Measurements from ENCODE around the gene WBP1L. TPM values are rescaled to one million over a fixed set of nuclear protein-coding genes. Genes with fewer than 3 reads are reported as not detected.
"Not testable (repeated sequence)": the region's sequence is repeated elsewhere in the genome, so short reads cannot be mapped to it uniquely, and the experiment has no call there.

The WBP1L gene
- polyA plus RNA-seq, 1 donor, result 44.8 TPM

DNA sequence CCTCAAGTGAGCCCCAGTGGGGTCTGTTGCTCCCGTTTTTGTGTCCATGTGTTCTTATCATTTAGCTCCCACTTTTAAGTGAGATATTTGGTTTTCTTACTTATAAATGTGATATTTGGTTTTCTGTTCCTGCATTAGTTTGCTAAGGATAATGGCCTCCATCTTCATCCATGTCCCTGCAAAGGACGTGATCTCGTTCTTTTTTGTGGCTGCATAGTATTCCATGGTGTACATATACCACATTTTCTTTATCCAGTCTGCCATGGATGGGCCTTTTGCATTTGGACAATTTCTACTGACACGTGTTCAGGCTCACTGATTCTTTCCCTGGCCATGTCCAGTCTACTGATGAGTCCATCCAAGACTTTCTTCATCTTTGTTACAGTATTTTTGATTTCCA is 19.8 kb upstream of the WBP1L start:
- DNase-seq, result no peak

DNA sequence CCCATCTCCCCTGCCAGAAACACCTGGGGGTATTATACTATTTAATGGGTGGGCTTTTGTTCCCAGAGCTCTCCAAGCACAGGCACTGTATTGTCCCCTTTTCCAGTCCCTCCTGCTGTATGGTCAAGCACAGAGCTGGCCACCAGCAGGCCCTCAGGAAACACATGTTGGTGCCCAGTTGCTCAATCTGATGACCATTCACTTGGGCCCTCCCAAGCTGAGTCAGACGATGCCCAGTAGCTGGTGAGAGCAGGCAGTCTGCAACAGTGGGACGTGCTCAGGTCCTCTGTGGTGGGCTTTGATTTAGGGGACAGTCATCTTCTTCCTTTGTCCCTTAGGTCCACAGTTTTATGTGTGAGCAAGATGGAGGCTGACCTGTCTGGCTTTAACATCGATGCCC is 17.5 kb upstream of the WBP1L start:
- DNase-seq, result no peak

DNA sequence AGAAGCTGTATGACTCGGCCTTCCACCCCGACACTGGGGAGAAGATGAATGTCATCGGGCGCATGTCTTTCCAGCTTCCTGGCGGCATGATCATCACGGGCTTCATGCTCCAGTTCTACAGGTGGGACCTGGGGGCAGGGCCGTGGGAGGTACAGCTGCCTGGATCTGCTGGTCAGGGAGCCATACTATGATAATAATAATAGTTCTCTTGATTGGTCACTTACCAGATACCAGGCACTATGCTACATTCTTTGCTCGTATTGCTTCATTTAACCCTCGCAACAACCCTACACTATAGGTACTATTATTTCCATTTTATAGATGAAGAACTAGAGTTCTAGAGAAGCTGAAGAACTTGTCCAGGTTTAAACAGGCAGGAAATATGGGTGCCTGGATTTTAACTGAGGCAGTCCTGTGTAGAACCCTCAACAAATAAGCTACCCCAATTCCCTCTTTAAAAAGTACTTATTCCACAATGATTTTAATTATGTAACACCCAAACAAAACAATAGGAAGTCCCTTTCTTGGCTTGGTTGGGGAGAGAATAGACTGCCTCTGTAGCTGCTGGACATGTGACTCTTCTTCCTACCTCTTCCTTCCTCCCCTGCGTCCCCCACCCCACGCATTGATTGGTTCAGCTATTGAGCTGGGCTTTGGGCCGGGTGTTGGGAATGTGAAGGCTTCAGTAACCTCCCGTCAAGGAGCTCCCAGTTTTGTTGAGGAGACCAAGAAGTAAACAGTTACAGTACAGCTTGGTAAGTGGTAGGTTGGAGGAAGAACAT is 16.5 kb upstream of the WBP1L start:
- DNase-seq, result no peak

DNA sequence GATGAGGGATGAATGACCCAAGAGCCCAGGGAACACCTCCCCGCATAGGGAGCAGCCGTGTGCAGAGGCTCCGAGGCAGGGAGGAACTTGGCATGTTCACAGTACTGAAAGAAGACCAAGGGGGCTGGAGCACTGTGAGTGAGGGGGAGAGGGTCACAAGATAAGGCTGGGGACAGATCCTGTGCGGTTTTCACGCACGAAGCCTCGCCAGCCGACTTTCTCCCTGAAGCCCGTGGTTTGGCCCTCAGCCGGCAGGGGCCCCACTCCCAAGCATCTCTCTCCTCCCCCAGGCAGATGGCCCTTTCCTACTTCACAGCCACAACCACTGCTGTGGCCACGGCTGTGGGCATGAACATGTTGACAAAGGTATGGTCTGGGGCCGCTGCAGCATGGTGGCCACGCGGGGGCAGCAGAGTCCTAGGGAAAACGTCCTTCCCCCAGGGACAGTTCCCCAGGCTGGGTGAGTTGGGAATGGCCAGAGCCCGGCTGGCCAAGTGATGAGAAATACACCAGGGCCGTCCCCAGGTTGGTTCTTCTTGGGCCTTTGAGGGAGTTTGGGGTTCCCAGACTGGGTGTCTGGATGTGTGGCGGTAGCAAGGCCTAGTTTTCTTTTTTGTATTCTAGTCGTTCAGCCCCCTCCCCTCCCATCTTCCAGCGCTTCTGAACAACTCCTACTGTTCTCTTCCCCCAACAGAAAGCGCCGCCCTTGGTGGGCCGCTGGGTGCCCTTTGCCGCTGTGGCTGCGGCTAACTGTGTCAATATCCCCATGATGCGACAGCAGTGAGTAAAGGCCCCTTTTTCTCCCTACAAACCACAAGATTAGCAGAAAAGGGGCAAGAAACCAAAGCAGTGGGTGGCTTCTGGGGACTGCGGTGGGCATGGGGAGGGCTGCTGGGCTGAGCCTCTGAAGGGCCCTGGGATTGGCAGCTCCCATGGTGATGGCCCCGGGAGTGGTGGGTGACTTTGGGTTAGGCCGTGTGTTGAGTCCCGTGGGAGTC is 14.4 kb upstream of the WBP1L start:
- DNase-seq, result peak; percentile 77

DNA sequence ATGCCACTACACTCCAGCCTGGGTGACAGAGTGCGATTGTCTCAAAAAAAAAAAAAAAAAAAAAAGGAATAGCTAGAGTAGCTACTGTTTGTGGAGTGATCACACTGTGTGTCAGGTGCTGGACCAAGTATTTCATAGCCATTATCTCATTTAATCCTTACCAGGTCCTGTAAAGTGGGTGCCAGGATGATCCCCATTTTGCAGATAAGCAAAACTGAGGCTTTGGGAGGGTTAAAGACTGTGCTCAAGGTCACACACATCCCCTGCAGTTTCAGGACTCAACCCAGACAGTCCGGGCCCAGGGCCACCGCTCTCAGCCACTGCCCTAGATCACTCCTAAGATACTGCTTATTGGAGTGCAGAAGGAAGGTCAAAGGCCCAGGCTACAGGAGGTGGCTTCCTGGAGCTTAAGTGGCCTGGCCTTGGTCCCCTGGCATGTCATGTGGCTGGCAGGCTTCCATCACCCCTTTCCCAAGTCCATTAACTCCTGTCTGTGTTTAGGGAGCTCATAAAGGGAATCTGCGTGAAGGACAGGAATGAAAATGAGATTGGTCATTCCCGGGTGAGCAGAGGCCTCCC is 12.4 kb upstream of the WBP1L start:
- DNase-seq, result no peak

DNA sequence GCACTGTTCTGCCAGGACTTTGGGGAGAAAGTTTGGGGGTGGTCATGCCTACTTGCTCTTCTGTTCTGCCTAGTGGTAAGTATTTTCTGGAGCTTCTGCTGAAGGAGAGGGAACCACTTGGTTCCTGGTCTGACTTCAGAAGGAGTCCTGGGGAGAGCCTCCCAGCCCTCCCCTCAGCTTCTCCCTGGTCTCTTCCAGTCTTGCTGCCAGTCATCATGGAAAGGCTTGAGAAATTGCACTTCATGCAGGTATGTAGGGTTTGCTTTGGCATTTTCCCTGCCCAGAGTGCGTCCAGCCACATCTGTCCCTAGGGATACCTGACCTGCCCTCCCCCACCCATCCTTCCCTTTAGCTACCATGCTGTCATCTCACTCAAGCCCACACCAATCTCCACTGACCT is 11.1 kb upstream of the WBP1L start:
- DNase-seq, result no peak

DNA sequence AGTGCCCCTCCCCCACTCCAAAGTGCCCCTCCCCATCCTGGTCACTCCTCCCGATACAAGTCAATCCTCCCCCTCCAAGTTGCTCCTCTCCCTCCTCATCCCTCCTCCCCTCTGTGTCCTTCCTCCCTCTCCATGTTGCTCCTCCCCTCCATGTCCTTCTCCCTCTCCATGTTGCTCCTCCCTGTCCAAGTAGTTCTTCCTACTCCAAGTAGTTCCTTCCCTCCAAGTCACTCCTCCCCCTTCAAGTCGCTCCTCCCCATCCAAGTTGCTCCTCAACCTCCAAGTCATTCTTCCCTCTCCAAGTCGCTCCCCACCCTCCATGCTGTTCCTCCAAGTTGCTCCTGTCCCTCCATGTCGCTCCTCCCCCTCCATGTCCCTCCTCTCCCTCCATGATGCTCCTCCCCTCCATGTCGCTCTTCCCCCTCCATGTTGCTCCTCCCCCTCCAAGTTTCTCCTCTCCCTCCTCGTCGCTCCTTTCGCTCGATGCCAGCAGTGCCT is 8.6 kb upstream of the WBP1L start:
- DNase-seq, result no peak

DNA sequence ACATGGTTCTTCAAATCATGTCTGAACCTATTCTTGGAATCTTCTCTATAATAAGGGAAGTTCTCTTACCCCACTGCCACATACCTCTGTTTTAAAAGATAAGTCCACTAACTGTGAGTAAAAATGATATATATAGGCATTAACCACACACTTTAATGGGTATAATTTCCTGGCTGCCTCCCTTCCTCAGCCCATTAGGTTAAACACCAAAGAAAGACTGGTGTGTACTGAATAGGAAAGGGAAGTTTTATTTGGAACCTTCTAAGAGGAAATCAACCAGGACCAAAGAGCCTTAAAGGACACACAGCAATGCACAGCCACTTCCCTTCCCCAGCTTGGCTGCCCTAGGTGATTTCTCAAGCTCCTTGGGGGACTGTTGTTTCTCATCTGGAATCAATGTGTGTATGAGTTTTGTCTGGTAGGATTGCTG is 5.0 kb upstream of the WBP1L start:
- no peak for DNase-seq

DNA sequence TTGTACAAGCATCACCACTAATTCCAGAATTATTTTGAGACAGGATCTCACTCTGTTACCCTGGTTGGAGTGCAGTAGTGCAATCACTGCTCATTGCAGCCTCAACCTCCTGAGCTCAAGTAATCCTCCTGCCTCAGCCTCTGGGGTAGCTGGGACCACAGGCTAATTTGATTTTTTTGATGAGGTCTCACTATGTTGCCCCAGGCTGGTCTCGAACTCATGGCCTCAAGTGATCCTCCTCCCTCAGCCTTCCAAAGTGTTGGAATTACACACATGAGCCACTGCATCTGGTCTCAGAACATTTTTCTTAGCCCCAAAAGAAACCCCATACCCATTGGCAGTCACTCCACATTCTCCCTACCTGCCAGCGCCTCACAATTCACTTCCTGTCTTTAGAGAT is 3.5 kb upstream of the WBP1L start:
- DNase-seq, result no peak

DNA sequence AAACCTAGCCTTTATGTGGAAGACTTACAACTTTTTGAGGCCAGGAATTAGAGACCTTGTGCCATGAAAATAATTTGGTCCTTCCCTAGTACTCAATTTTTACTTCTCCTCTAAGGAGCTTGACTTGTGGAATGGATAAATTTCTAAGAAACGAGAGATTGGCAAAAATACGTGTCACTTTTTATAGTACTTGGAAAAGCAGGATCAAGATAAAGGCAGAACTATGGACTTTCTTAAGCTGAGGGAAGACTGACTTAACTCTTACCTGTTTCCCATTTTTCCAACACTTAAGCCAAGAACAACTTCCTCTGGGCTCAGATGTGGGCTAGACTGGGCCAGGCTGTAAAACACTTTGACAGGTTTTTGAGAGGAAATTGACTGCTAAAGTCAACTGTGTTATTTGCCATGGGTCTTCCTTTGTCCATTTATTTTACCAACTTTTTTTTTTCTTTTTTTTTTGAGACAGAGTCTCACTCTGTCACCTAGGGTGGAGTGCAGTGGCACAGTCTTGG is 2.0 kb upstream of the WBP1L start:
- DNase-seq, result peak; percentile 37

DNA sequence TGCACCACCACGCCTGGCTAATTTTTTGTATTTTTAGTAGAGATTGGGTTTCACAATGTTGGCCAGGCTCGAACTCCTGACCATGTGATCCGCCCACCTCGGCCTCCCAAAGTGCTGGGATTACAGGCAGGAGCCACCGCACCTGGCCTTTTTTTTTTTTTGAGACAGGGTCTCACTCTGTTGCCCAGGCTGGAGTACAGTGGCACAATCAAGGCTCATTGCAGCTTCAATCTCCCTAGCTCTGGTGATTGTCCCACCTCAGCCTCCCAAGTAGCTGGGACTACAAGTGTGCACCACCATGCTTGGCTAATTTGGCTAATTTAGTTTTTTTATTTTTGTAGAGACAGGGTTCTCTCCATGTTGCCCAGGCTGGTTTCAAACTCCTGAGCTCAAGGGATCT is 1.4 kb upstream of the WBP1L start:
- not testable (repeated sequence) for DNase-seq

DNA sequence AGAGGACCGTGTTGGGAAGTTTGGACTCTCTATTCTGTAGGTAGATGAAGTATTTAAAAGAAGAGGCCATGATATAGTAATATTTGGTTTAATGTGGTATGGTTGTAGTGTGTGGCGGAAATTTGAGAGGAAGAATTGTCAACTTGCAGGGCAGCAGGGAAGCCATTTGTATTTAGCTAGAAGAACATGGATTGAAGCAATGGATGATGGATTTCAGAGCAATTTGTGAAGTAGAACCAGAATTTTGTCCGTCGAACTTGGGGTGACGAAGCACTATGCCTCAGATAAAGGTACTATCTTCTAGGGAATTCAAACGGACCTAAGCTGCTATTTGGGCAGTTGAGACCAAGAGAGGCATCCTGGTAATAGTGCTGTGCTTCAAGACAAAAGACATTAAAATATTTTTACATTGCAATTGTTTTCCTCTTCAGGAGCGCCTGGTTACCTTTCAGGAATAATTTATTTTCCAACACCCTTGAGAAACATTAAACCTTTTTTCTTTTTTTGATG is 615 bp upstream of the WBP1L start:
- no peak for DNase-seq

DNA sequence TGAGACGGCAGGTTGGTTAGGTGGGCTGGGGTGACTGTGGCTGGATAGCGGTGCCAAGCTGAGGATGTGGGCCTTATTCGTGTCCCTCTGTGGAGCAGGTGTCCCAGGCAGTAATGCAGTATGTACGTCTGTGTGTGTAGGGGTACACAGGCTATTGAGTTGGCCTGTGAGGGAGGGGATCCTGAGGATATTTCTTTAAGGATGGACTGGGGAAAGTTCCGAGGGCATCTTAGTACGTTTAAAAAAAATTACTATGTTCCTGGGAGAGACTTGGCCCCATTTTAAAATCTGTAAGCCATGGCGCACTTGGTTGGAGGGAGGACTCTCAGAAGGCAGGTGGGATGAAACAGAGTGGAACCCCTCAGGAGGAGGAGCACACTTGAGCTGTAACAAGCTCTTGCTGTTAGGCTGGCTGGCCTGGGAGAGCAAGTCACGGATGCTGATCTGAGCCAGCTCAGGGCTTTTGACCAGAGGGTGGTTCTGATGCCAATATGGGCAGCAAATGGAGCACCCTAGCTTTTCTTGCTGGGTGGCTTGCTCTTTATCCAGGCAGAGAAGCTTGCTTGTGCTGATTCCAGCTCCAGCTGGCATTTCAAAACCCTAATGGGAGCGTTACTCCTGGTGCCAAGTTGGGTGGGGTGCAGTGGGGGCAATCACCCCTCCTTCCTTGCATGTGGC is 765 bp downstream of the WBP1L start:
- no peak for DNase-seq

DNA sequence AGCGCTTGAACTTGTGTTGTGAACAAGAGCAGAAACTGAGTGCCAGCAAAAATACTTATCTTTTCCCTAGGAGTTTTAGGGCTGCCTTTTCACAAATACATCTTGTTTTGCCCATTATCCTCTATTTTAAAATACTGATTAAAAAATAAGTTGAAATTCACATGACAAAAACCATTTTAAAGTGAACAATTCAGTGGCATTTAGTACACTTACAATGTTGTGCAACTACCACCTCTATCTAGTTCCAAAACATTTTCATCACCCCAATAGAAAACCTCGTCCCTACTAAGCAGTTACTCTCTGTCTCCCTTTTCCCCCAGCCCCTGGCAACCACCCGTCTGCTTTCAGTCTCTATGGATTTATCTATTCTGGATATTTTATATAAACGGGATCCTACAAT is 1.4 kb downstream of the WBP1L start:
- no peak for DNase-seq

DNA sequence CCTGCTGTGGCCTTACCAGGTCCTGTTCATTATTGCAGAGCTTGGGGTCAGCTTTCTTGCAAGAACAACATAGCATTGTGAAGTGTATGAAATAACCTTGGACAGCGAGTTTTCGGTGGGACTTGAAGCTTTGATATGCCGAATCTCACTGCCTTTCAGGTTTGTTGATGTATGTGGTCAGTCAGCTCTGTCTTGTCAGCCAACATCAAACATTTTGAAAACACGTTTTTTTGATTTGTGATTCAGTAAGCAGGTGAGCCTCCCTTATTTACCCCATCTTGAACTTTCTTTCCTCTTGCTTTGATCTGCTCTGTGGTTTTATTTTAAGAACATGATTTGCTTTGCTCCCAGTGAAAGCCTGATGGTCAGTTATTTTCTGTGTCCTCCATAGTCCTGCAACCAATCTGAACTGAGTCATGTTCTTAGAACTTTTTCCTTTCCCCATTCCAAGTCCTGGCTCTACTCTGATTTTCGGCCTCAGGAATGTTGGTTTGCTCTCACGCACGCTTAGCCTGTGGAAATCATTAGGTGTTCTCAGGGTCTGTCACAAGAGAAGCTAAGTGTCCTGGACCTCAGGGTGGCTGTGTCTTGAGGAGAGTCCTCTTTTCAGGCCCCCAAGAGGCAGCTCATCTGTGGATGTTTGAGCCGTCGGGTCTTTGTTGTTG is 8.7 kb downstream of the WBP1L start:
- DNase-seq, result peak; percentile 71

DNA sequence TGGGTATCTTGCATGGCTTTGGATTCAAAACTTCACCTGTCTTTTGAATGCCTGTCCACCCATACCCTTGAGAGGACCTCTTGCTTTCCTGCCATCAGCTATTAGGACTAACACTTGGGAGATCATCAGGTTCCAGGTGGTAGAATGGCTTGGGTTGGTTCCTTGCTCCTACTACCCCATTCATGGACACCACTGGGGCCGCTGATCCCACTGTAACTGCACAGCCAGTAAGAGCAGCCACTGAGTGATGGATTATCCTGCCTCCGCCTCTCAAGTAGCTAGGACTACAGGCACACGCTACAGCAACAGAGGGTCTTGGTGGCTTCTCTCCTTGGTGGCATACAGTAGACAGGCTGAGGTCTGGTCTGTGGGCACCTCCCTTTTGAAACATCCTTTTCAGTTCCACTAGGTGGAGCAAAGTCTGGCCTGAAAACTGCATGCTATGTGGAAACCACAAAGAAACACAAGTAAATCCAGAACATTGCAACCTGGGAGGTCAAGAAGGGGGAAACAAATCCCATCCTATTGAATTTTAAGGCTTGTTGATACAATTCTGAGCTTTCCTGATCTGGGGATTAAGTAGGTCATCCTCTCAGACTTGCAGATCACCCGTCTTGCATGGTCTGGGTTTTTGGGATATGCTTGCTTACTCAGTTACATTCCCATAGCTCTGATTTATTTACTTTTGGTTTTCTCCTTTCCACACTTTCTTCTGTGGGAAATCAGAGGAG is 9.4 kb downstream of the WBP1L start:
- DNase-seq, result peak; percentile 56

DNA sequence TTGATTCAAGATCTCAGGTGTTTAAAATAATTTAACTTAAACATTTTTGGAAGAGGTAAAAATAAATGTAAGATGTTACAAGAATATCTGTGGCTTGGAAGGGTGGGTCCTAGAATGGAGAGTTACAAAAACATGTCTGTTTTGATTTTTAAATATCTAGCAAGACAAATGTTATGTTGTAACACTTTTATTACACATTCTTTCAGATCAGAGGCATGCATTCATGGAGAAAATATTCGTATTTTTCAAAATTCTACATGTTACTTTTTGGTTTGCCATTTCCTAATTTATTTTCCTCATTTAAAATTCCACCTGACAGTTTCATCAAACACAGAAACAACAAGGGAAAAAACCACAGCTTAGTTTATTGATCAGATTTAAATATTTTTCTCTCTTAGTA is 10.0 kb downstream of the WBP1L start:
- no peak for DNase-seq

DNA sequence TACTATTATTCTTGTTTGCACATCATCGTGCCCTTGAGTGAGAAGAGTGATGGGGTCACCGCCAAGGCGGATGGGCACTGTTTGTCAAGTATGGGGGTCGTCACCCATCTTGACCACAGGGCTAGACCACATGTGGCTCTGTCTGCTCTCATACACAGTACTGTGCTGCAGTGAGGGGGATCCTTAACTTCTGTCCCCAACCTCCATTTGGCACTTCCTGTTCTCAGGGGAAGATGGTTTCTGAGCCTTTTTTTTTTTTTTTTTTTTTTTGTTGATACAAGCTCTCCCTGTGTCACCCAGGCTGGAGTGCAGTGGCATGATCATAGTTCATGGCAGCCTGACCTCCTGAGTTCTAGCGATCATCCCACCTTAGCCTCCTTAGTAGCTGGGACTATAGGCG is 13.6 kb downstream of the WBP1L start:
- DNase-seq, result no peak

DNA sequence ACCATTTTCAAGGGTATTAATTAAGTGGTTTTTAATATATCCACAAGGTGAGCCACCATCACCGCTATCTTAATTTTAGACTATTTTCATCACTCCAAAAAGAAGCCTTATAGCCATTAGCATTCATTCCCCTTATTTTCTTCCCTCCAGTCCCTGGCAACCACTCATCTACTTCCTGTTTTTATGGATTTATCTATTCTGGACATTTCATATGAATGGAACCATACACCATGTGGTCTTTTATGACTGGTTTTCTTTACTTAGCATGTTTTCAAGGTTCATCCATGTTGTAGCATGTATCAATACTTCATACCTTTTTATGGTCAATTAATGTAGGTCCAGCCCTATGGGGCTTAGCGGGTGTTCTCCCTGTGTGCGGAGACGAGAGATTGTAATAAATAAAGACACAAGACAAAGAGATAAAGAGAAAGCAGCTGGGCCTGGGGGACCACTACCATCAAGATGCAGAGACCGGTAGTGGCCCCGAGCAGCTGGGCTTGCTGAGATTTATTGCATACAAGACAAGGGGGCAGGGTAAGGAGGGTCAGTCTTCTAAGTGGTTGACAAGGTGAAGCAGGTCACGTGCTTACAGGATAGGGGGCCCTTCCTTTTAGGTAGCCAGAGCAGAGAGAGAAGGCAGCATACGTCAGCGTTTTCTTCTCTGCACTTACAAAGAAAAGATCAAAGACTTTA is 14.6 kb downstream of the WBP1L start:
- DNase-seq, result no peak

DNA sequence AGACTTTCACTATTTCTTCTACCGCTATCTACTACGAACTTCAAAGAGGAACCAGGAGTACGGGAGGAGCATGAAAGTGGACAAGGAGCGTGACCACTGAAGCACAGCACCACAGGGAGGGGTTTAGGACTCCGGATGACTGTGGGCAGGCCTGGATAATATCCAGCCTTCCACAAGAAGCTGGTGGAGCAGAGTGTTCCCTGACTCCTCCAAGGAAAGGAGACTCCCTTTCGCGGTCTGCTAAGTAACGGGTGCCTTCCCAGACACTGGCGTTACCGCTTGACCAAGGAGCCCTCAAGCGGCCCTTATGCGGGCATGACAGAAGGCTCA is 15.2 kb downstream of the WBP1L start:
- not testable (repeated sequence) for DNase-seq
